GM10248 (cell line): ENCODE measurements around the gene RALGAPA2.

Experiments
- CTCF ChIA-PET: fragments of 300-600 bp; sonication (Branson Sonifier 250); formaldehyde crosslinking; extraction: SDS; loops from one replicate; lab custom pipeline; 2021; ENCODE audit warnings: antibody characterized with exemption; lab: Yijun Ruan, JAX
- POLR2A ChIA-PET: fragments of 350-650 bp; sonication (Branson Sonifier 250); formaldehyde crosslinking; extraction: SDS; loops from one replicate; lab custom pipeline; 2020; ENCODE audit warnings: antibody characterized with exemption; lab: Yijun Ruan, JAX
- DNase-seq: peaks from one replicate; pipeline ENCODE4 v3.0.0; 2012; ENCODE audit errors: extremely low spot score
- TF ChIP-seq, protein P1 (sequence below): IDR thresholded peaks from 2 replicates; pipeline ENCODE4 v1.5.1; 2012; ENCODE audit warnings: mild to moderate bottlenecking, low read depth; ENCODE audit errors: extremely low read depth, missing control alignments, control extremely low read depth

The RALGAPA2 gene

DNA sequence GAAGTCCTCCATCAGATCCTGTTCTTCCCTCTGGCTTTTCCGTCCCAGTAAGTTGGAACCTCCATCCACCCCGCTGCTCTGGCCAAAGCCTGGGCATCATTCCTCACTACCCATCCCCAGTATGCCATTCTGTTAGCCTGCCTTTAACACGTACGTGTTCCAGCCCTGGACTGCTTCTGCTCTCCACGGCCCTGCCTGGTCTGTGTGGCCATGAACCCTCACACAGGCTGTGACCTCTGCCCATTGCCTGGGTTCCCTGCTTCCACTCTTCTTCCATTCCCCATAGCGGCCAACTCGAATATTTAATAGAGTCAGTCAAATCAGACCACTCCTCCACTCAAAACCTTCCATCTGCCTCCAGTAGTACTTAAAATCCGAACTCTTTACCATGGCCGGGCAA, 29.4 kb downstream of the RALGAPA2 start:
- DNase-seq = no peak
- POLR2A ChIA-PET = no interaction called here
- TF ChIP-seq, protein P1, sequence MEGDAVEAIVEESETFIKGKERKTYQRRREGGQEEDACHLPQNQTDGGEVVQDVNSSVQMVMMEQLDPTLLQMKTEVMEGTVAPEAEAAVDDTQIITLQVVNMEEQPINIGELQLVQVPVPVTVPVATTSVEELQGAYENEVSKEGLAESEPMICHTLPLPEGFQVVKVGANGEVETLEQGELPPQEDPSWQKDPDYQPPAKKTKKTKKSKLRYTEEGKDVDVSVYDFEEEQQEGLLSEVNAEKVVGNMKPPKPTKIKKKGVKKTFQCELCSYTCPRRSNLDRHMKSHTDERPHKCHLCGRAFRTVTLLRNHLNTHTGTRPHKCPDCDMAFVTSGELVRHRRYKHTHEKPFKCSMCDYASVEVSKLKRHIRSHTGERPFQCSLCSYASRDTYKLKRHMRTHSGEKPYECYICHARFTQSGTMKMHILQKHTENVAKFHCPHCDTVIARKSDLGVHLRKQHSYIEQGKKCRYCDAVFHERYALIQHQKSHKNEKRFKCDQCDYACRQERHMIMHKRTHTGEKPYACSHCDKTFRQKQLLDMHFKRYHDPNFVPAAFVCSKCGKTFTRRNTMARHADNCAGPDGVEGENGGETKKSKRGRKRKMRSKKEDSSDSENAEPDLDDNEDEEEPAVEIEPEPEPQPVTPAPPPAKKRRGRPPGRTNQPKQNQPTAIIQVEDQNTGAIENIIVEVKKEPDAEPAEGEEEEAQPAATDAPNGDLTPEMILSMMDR = no peak
- CTCF ChIA-PET = no interaction called here

DNA sequence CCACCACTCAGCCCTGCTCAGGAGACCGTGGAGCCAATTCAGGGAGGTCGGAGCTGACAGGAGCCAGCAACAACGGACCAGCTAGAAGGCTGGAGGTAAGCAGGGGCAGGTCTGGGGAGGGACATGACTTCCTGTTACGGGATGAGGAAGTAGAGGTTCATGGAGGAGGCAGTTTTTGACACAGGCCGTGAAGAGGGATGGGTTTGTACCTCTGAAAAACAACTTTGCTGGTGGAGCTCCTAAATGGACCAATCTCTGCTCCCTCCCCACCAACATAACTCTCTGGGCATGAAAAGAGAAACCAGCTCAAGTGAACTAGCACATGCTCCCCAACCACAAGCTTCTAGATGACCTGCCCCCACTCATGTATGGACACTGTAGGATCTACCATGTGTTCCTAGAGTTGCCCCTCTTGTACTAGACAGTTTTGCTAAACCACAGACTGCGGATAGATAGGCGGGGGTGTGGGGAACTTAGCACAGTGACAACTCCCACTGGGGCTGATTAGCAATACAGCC, 31.4 kb downstream of the RALGAPA2 start:
- peak; percentile 30 for DNase-seq
- TF ChIP-seq, protein P1 = no peak
- ChIA-PET CTCF (interaction anchor here (0.8 to 3.6 kb wide), 8 partner anchors 8 to 180 kb away, joined by 3 to 12 read pairs (median 5); no protein-coding TSS in a partner anchor), POLR2A (no interaction called here)

DNA sequence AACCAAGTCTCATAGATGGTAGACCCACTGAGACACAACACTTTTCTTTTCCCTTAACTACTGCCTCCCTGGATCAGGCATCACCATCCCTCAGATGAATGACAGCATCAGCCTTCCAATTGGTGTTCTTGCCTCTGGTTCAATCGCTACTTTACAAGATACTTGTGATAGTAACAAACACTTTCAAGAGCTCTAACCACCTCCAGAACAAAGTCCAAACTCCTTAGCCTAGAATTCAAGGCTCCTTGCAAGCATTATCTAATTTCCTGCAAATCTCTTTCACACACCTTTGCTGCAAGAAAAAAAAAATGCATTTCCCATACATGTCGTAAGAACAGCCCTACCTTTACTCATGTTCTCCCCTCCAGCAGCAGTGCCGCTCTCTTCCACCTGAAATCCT, 33.1 kb downstream of the RALGAPA2 start:
- CTCF ChIA-PET = interaction anchor here (1.2 to 3.6 kb wide), 3 partner anchors 10 to 145 kb away, joined by 3 to 11 read pairs (median 4); no protein-coding TSS in a partner anchor
- TF ChIP-seq, protein P1 = no peak
- DNase-seq = no peak
- POLR2A ChIA-PET = no interaction called here

DNA sequence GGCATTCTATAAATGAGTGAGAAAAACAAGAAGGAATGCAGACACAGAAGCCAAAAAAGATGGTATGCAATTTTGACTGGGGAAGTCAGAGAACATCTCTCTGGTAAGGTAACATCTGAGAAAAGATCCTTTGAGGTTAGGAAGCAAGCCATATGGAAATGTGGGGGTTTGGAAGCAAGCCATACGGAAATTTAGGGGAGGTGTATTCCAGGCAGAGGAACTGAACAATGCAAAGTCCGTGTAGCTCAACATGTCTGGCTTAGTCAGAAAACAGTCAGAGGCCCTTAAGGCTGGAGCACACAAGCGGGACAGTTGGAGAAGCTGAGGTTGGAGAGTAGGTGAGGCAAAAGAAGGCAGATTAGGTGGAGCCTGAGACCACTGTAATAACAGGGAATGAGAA, 35.3 kb downstream of the RALGAPA2 start:
- ChIA-PET CTCF (interaction anchor here (1.8 kb wide), 1 partner anchor 8 kb away, joined by 5 read pairs; no protein-coding TSS in a partner anchor), POLR2A (no interaction called here)
- TF ChIP-seq, protein P1 = no peak
- no peak for DNase-seq

DNA sequence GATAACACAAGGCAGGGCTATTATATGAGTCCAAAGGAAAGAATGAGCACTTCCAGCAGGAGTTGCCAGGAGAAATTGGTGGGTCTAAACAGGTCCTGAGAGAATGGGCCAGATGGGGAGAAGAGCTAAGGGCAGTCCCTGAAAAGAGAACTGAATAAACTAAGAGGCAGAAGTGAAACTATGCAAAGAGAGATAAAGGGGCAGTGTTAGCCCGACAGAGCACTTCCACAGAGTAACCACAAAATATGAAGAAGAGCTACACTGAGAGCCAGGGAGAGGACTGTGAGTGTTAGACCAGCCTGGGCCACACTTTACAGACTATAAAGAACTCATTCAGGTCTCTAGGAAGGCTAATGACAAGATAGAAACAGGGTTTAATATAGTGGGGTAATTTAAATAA, 43.8 kb downstream of the RALGAPA2 start:
- POLR2A ChIA-PET = no interaction called here
- CTCF ChIA-PET = interaction anchor here (0.7 to 6.9 kb wide), 8 partner anchors 8 to 154 kb away, joined by 3 to 92 read pairs (median 6); no protein-coding TSS in a partner anchor

DNA sequence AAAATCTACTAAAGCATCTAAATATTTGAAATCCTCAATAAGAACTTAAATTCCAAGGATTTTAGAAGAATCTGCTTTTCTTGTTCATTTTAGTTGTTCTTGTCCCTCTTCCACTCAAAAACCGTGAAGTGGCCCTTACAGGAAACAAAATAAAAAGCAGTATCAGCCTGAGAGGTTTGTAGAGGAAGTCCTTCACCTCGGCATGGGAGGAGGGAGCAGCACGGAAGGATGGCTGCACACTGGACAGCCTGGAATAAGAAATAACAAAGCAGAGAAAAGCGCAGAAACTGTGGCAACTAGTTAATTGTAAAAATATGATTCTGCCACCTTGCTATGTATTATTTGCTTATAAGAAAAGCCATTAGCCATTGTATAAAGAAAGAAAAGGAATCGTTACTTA, 46.1 kb downstream of the RALGAPA2 start:
- CTCF ChIA-PET = interaction anchor here (1.3 to 6.9 kb wide), 5 partner anchors 8 to 157 kb away, joined by 3 to 92 read pairs (median 7); no protein-coding TSS in a partner anchor
- no peak for DNase-seq

More for the DNA sequence above, 43.8 kb downstream of the RALGAPA2 start:
- peak; percentile 76 for DNase-seq
- TF ChIP-seq, protein P1 = no peak

More for the DNA sequence above, 46.1 kb downstream of the RALGAPA2 start:
- POLR2A ChIA-PET = no interaction called here
- TF ChIP-seq, protein P1 = no peak
